ENCODE data around the gene HCAR2.
"Not testable (repeated sequence)": the region's sequence is repeated elsewhere in the genome, so short reads cannot be mapped to it uniquely, and the experiment has no call there.

HCAR2 gene

DNA sequence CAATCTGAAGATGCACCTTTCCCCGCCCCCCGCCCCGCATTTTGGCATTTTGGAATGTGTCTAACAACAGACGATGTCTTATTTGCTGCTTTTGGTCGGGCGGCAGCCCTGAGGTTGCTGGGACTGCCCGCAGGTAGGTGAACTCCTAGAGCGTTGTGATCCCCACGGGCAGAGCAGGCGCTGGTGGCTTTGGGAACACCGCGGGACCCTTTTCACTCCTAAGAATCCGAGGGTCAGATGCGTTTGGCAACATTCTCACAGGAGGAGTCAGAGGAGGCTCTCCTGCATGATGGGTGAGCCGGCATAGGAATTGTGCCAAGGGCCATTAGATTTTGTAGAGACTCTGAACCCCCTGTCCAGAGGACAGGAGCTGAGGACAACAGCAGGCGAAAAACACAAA lies 41.9 kb downstream of the HCAR2 start:
- DNase-seq = no peak

DNA sequence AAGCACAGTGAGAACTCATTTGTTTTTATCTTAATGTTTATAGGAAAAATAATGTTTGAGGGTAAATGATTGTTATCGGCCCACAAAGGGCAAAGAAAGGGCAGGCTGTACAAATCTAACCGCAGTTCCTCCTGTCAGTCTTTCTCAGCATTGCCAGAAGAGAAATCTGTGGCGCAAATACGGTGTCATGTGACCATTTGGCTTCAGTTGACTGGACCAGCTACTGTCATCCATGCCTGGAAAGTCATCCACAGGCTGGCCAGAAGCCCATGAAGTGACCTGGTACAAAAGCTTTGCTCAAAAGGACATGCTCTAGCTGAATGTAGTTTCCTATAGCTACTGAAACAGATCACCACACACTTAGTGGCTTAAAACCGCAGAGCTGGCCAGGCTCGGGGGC lies 43.6 kb downstream of the HCAR2 start:
- DNase-seq = no peak

DNA sequence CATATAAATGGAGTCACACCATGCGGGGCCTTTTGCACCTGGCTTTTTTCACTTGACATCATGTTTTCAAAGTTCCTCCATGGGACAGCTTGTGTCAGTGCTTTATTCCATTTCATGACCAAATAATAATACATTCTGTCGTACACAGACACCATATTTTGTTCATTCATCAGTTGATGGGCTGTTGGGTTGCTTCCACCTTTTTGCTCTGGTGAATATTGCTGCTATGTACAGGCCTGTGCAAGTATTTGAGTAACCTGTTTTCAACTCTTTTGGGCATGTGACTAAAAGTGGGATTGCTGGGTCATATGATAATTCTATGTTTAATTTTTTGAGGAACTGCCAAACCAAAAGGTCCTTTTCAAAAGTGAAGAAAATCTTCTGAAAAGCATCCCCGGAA lies 46.9 kb downstream of the HCAR2 start:
- no peak for DNase-seq

DNA sequence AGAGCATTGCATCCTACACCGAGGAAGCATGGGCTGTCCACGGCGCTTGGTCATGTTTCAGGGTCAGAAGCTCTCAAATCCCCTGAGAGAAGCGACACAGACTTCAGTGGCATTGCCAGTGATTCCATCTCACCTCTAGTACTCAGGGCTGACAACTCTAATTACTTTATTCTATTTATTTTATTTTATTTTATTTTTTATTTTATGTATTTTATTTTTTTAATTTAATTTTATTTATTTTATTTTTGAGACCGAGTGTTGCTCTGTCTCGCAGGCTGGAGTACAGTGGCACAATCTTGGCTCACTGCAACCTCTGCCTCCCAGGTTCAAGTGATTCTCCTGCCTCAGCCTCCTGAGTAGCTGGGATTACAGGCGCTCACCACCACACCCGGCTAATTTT lies 49.9 kb downstream of the HCAR2 start:
- DNase-seq = not testable (repeated sequence)

DNA sequence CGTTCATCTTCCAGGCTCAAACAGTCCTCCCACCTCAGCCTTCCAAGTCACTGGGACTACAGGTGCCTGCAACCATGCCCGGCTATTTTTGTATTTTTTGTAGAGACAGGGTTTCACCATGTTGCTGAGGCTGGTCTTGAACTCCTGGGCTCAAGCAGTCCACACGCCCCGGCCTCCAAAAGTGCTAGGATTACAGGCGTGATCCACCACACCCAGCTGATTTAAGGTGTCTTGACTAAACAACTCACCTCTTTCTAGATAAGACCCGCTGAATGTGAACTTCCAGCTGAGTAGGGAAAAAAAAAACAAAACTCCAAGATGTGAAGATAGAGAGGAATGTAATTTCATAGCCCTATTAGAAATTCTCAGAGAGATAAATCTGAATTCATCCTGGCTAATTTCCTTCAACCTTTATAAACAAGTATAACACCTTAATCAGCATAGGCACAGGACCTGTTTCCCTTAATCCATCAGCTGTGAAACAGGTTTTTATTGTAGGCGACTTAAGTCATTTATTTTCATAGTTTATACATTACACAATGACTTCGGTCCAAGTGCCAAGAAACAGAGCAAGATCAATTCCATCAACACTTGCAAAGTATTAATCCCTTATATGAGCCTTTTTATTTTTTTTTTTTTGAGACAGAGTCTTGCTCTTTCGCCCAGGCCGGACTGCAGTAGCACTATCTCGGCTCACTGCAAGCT lies 51.5 kb downstream of the HCAR2 start:
- no peak for DNase-seq
